GM19324 (cell line): ENCODE measurements around the gene FBXO21.
A peak's percentile ranks its signal among the peaks of the same experiment; 100 is the strongest.
"Not testable (repeated sequence)": the region's sequence is repeated elsewhere in the genome, so short reads cannot be mapped to it uniquely, and the experiment has no call there.

Source experiments
- ATAC-seq: cut with Tn5 transposase; IDR thresholded peaks from one replicate; pipeline ENCODE4 v1.9.1; 2021; ENCODE audit warnings: mild to moderate bottlenecking, moderate library complexity; ENCODE audit not compliant: unreplicated experiment, low FRiP score

The FBXO21 gene

GRCh38 chr12:117207675-117208074 lies 17.4 kb upstream of the FBXO21 start:
- no peak for ATAC-seq

- no peak for ATAC-seq
These were observed 12.3 kb upstream of the FBXO21 start for GRCh38 chr12:117202556-117202955.

GRCh38 chr12:117202033-117202432 lies 11.8 kb upstream of the FBXO21 start:
- no peak for ATAC-seq

- ATAC-seq: not testable (repeated sequence)
These were observed 9.9 kb upstream of the FBXO21 start for GRCh38 chr12:117199956-117200744.

GRCh38 chr12:117196334-117196733 lies 6.1 kb upstream of the FBXO21 start:
- not testable (repeated sequence) for ATAC-seq

- not testable (repeated sequence) for ATAC-seq
These were observed 4.8 kb upstream of the FBXO21 start for GRCh38 chr12:117195027-117195426.

- ATAC-seq: no peak
These were observed 3.6 kb upstream of the FBXO21 start for GRCh38 chr12:117193903-117194302.

- not testable (repeated sequence) for ATAC-seq
These were observed 2.3 kb upstream of the FBXO21 start for GRCh38 chr12:117192581-117192980.

- no peak for ATAC-seq
These were observed 1.8 kb upstream of the FBXO21 start for GRCh38 chr12:117192057-117192456.

- peak; percentile 45 for ATAC-seq
These were observed 503 bp downstream of the FBXO21 start for GRCh38 chr12:117189725-117190209.

GRCh38 chr12:117188961-117189724 lies 1.1 kb downstream of the FBXO21 start:
- ATAC-seq: no peak

- ATAC-seq: no peak
These were observed 2.1 kb downstream of the FBXO21 start for GRCh38 chr12:117188121-117188665.

- ATAC-seq: no peak
These were observed 2.8 kb downstream of the FBXO21 start for GRCh38 chr12:117187421-117187820.

GRCh38 chr12:117182866-117183265 lies 7.4 kb downstream of the FBXO21 start:
- no peak for ATAC-seq

GRCh38 chr12:117181468-117181843 lies 8.8 kb downstream of the FBXO21 start:
- ATAC-seq: not testable (repeated sequence)

GRCh38 chr12:117180758-117181467 lies 9.4 kb downstream of the FBXO21 start:
- no peak for ATAC-seq

GRCh38 chr12:117178745-117179144 lies 11.5 kb downstream of the FBXO21 start:
- no peak for ATAC-seq

- ATAC-seq: no peak
These were observed 12.0 kb downstream of the FBXO21 start for GRCh38 chr12:117178301-117178700.

- no peak for ATAC-seq
These were observed 18.1 kb downstream of the FBXO21 start for GRCh38 chr12:117172168-117172567.

- no peak for ATAC-seq
These were observed 18.6 kb downstream of the FBXO21 start for GRCh38 chr12:117171499-117172162.
